Measurements from ENCODE around the gene CDYL2.

Gene CDYL2

DNA sequence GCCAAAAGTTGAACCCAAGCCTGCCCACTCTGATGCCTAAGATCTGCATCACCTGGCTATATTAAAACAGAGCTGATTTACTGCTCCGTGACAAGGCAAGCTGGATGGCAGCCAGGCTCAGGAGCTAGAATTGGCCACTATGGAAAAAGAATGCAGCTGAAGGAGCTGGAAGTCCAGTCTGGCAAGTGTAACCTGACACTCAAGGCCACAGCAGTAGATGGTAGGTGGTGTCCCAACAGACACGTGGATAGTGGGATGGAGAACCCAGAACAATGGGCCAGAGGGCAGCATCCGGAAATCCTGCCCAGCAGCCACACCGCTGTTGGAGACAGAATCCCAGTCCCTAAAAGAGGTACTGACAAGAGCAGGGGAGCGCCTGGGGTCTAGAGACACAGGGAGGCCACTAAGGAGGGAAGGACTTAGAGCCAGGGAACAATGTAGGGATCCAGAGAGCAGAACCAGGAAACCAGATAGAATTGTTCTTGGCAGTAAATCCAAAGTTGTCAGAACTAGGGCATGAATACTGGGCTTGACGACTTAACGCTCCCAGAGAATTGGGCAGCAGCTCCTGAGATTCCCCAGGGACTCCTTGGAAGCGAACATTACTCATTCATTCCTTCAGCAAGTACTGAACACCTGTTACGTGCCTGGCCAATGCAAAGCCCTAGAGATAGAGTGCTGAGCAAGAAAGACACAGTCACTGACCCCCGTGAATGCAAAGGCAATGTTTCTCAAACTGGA is 85.7 kb downstream of the CDYL2 start:
- Histone ChIP-seq H3K27ac (ENCODE audit: low read length) (no peak overlapping the region), H3K9me3 (ENCODE audit: insufficient read depth, low read length) (no peaks in the 10 kb centered on the region), H3K4me2 (ENCODE audit: low read length) (no peak overlapping the region), H3K27me3 (ENCODE audit: low read depth, low read length) (peaks cover 3% of the 10 kb centered on the region; the same call in 1 of the 2 replicates), H3K9ac (ENCODE audit: low read length) (no peak overlapping the region), H4K20me1 (ENCODE audit: insufficient read depth, low read length) (no peaks in the 10 kb centered on the region), H3K79me2 (ENCODE audit: low read length) (no peaks in the 10 kb centered on the region), H3K4me1 (ENCODE audit: low read length) (no peaks in the 10 kb centered on the region), H3K36me3 (replicated peaks; ENCODE audit: low read depth, low read length) (no peaks in the 10 kb centered on the region), H3K4me3 (ENCODE audit: low read length) (no peak overlapping the region), H2AFZ (ENCODE audit: low read depth, low read length) (no peak overlapping the region)
- TF ChIP-seq, protein P1, sequence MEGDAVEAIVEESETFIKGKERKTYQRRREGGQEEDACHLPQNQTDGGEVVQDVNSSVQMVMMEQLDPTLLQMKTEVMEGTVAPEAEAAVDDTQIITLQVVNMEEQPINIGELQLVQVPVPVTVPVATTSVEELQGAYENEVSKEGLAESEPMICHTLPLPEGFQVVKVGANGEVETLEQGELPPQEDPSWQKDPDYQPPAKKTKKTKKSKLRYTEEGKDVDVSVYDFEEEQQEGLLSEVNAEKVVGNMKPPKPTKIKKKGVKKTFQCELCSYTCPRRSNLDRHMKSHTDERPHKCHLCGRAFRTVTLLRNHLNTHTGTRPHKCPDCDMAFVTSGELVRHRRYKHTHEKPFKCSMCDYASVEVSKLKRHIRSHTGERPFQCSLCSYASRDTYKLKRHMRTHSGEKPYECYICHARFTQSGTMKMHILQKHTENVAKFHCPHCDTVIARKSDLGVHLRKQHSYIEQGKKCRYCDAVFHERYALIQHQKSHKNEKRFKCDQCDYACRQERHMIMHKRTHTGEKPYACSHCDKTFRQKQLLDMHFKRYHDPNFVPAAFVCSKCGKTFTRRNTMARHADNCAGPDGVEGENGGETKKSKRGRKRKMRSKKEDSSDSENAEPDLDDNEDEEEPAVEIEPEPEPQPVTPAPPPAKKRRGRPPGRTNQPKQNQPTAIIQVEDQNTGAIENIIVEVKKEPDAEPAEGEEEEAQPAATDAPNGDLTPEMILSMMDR (IDR thresholded peaks at IDR 0.05; ENCODE audit: low read depth, low read length) = no peak
- no peak for TF ChIP-seq EZH2phosphoT487 (IDR thresholded peaks at IDR 0.05; ENCODE audit: low read depth)

DNA sequence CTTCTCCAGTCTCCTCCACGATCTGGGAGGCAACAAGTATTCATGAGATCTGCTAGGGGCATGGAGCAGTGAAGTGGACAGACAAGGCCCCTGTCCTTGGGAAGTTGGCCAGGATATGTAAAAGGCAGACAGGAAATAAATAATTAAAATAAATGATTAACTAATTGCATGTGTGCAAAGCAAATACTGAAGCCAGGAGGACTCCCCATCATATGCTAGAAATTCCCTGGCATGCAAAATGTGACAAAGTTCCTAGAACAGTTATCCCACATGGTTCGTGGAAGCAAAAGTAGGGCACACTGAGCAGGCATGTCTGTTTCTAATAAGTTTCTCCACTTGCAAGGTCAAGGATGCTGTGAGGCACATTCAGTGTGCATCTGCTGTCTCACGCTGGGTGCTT is 86.8 kb downstream of the CDYL2 start:
- no peaks in the 10 kb centered on the region for H3K4me1 ChIP-seq (ENCODE audit: low read length)
- H3K4me3 ChIP-seq (ENCODE audit: low read length) = no peak overlapping the region
- H3K27ac ChIP-seq (ENCODE audit: low read length) = no peak overlapping the region
- H4K20me1 ChIP-seq (ENCODE audit: insufficient read depth, low read length) = no peaks in the 10 kb centered on the region
- H3K4me2 ChIP-seq (ENCODE audit: low read length) = no peak overlapping the region
- no peak overlapping the region for H3K9ac ChIP-seq (ENCODE audit: low read length)
- peaks cover 3% of the 10 kb centered on the region; the same call in 1 of the 2 replicates for H3K27me3 ChIP-seq (ENCODE audit: low read depth, low read length)
- no peaks in the 10 kb centered on the region for H3K9me3 ChIP-seq (ENCODE audit: insufficient read depth, low read length)
- H2AFZ ChIP-seq (ENCODE audit: low read depth, low read length) = no peak overlapping the region
- TF ChIP-seq EZH2phosphoT487 (IDR thresholded peaks at IDR 0.05; ENCODE audit: low read depth) = no peak
- TF ChIP-seq, protein P1 (IDR thresholded peaks at IDR 0.05; ENCODE audit: low read depth, low read length) = no peak
- no peaks in the 10 kb centered on the region for H3K79me2 ChIP-seq (ENCODE audit: low read length)
- no peaks in the 10 kb centered on the region for H3K36me3 ChIP-seq (replicated peaks; ENCODE audit: low read depth, low read length)

DNA sequence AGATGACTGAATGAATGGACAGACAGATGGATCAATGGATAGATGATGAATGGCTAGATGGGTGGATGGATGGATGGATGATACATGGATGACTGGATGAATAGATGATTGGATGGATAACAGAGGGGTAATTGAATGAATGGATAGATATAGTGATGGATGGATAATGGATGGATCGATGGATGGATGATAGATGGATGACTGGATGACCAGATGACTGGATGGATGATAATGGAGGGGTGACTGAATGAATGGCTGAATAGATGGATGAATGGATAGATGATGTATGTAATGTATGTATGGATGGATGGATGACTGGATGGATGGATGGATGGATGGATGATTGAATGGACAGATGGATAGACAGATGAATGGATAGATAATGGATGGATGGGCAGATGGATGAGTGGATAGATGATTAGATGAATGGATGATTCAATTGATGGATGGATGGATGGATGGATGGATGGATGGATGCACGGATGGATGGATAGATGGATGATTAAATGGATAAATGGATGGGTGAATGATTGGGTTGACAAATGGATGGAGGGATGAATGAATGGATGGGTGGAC is 87.7 kb downstream of the CDYL2 start:
- H3K9ac ChIP-seq (ENCODE audit: low read length) = no peak overlapping the region
- TF ChIP-seq, protein P1 (IDR thresholded peaks at IDR 0.05; ENCODE audit: low read depth, low read length) = no peak
- TF ChIP-seq EZH2phosphoT487 (IDR thresholded peaks at IDR 0.05; ENCODE audit: low read depth) = no peak
- H3K9me3 ChIP-seq (ENCODE audit: insufficient read depth, low read length) = no peaks in the 10 kb centered on the region
- no peaks in the 10 kb centered on the region for H4K20me1 ChIP-seq (ENCODE audit: insufficient read depth, low read length)
- no peak overlapping the region for H2AFZ ChIP-seq (ENCODE audit: low read depth, low read length)
- H3K36me3 ChIP-seq (replicated peaks; ENCODE audit: low read depth, low read length) = no peaks in the 10 kb centered on the region
- peaks cover 3% of the 10 kb centered on the region; the same call in 1 of the 2 replicates for H3K27me3 ChIP-seq (ENCODE audit: low read depth, low read length)
- no peak overlapping the region for H3K4me3 ChIP-seq (ENCODE audit: low read length)
- no peaks in the 10 kb centered on the region for H3K4me1 ChIP-seq (ENCODE audit: low read length)
- no peak overlapping the region for H3K4me2 ChIP-seq (ENCODE audit: low read length)
- H3K79me2 ChIP-seq (ENCODE audit: low read length) = no peaks in the 10 kb centered on the region
- H3K27ac ChIP-seq (ENCODE audit: low read length) = no peak overlapping the region

DNA sequence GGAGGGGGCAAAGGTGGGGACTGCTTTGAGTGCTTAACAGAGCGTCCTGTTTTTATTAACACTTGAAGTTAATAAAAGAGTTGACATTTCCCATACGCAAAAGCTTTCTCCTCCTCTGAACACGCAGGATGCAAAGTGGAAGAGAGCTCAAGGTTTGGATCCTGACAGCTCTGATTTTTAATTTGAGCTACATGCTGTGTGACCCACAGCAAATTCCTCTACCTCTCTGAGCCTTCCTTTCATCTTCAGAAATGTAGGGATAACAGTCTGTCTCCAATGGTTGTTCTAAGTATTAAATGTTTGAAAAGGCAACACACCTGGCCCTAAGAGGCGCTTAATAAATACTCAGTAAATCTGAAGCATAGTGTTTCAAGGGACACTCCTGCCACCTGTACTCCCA is 93.0 kb downstream of the CDYL2 start:
- no peaks in the 10 kb centered on the region for H3K4me1 ChIP-seq (ENCODE audit: low read length)
- peaks cover 3% of the 10 kb centered on the region; the same call in 1 of the 2 replicates for H3K27me3 ChIP-seq (ENCODE audit: low read depth, low read length)
- H3K36me3 ChIP-seq (replicated peaks; ENCODE audit: low read depth, low read length) = no peaks in the 10 kb centered on the region
- no peak overlapping the region for H2AFZ ChIP-seq (ENCODE audit: low read depth, low read length)
- H3K9ac ChIP-seq (ENCODE audit: low read length) = no peak overlapping the region
- no peaks in the 10 kb centered on the region for H4K20me1 ChIP-seq (ENCODE audit: insufficient read depth, low read length)
- no peak overlapping the region for H3K27ac ChIP-seq (ENCODE audit: low read length)
- no peak overlapping the region for H3K4me2 ChIP-seq (ENCODE audit: low read length)
- no peak overlapping the region for H3K4me3 ChIP-seq (ENCODE audit: low read length)
- TF ChIP-seq, protein P1 (IDR thresholded peaks at IDR 0.05; ENCODE audit: low read depth, low read length) = no peak
- TF ChIP-seq EZH2phosphoT487 (IDR thresholded peaks at IDR 0.05; ENCODE audit: low read depth) = no peak
- no peaks in the 10 kb centered on the region for H3K9me3 ChIP-seq (ENCODE audit: insufficient read depth, low read length)
- H3K79me2 ChIP-seq (ENCODE audit: low read length) = no peaks in the 10 kb centered on the region
